GM10266 (cell line): Measurements from ENCODE around the gene ARSB.

Experiments
- DNase-seq: peaks from one replicate; pipeline ENCODE4 v3.0.0; 2012; ENCODE audit errors: extremely low spot score
- CTCF ChIP-seq: IDR thresholded peaks from 2 replicates; pipeline ENCODE4 v1.5.1; 2012; ENCODE audit warnings: mild to moderate bottlenecking, low read depth; ENCODE audit not compliant: control insufficient read depth, insufficient read depth; ENCODE audit errors: missing control alignments

ARSB gene

GRCh38 chr5:78804995-78805394, 180.1 kb downstream of the ARSB start:
- TF ChIP-seq CTCF = no peak
- no peak for DNase-seq

- no peak for DNase-seq
- TF ChIP-seq CTCF = no peak
Measured at GRCh38 chr5:78803941-78804340, 181.2 kb downstream of the ARSB start.

GRCh38 chr5:78803353-78803752, 181.8 kb downstream of the ARSB start:
- TF ChIP-seq CTCF = no peak
- DNase-seq = no peak

GRCh38 chr5:78801413-78801812, 183.7 kb downstream of the ARSB start:
- no peak for DNase-seq
- TF ChIP-seq CTCF = no peak

GRCh38 chr5:78799266-78800017, 185.7 kb downstream of the ARSB start:
- no peak for DNase-seq
- no peak for TF ChIP-seq CTCF

GRCh38 chr5:78798673-78799029, 186.5 kb downstream of the ARSB start:
- TF ChIP-seq CTCF = no peak
- no peak for DNase-seq

- TF ChIP-seq CTCF = no peak
- DNase-seq = no peak
Measured at GRCh38 chr5:78797936-78798672, 187.0 kb downstream of the ARSB start.
